GM23248 (cell line): ENCODE measurements around the gene ZBTB12. TPM values are rescaled to one million over a fixed set of nuclear protein-coding genes. Genes with fewer than 3 reads are reported as not detected.
A peak's percentile ranks its signal among the peaks of the same experiment; 100 is the strongest.

Source experiments
- DNase-seq: peaks from one replicate; pipeline ENCODE4 v3.0.0-alpha.2; 2015
- H2AFZ ChIP-seq: fragments of 200-600 bp; sonication (generic); 2 replicates; pipeline ENCODE4 v1.6.1; 2016; ENCODE audit warnings: antibody characterized with exemption
- H3F3A ChIP-seq: fragments of 200-600 bp; sonication (generic); 2 replicates; pipeline ENCODE4 v1.6.1; 2016; ENCODE audit warnings: mild to moderate bottlenecking, antibody characterized with exemption, mixed run types; ENCODE audit not compliant: insufficient read depth
- H3K27ac ChIP-seq: fragments of 200-600 bp; sonication (generic); 2 replicates; pipeline ENCODE4 v1.5.1; 2016; ENCODE audit warnings: mild to moderate bottlenecking
- H3K27me3 ChIP-seq: fragments of 200-600 bp; sonication (generic); replicated peaks from 2 replicates; pipeline ENCODE4 v1.6.1; 2016; ENCODE audit warnings: mild to moderate bottlenecking; ENCODE audit not compliant: insufficient read depth
- H3K36me3 ChIP-seq: fragments of 200-600 bp; sonication (generic); 2 replicates; pipeline ENCODE4 v1.6.1; 2016; ENCODE audit warnings: low read depth, mild to moderate bottlenecking
- H3K4me1 ChIP-seq: fragments of 200-600 bp; sonication (generic); 2 replicates; pipeline ENCODE4 v1.6.1; 2016; ENCODE audit warnings: mild to moderate bottlenecking; ENCODE audit not compliant: insufficient read depth
- H3K4me2 ChIP-seq: fragments of 200-600 bp; sonication (generic); one replicate; pipeline ENCODE4 v1.6.1; 2016; ENCODE audit warnings: mild to moderate bottlenecking; ENCODE audit not compliant: unreplicated experiment
- H3K4me3 ChIP-seq: fragments of 200-600 bp; sonication (generic); 2 replicates; pipeline ENCODE4 v1.5.1; 2016; ENCODE audit warnings: mild to moderate bottlenecking
- H3K79me2 ChIP-seq: fragments of 200-600 bp; sonication (generic); 2 replicates; pipeline ENCODE4 v1.6.1; 2016; ENCODE audit warnings: mild to moderate bottlenecking; ENCODE audit not compliant: insufficient read depth
- H3K9ac ChIP-seq: fragments of 200-600 bp; sonication (generic); 2 replicates; pipeline ENCODE4 v1.6.1; 2016; ENCODE audit warnings: mild to moderate bottlenecking
- H3K9me2 ChIP-seq: fragments of 200-600 bp; sonication (generic); 2 replicates; pipeline ENCODE4 v1.6.1; 2016; ENCODE audit warnings: mixed run types, mild to moderate bottlenecking, moderate library complexity; ENCODE audit not compliant: insufficient read depth
- H3K9me3 ChIP-seq: fragments of 200-600 bp; sonication (generic); one replicate; pipeline ENCODE4 v1.6.1; 2017; ENCODE audit warnings: low read depth
- H4K20me1 ChIP-seq: fragments of 200-600 bp; sonication (generic); 2 replicates; pipeline ENCODE4 v1.6.0; 2016; ENCODE audit not compliant: insufficient read depth
- EZH2 ChIP-seq: fragments of 200-600 bp; sonication (generic); IDR thresholded peaks from 2 replicates; pipeline ENCODE4 v1.6.1; 2018; ENCODE audit warnings: antibody characterized with exemption, mild to moderate bottlenecking; ENCODE audit not compliant: insufficient read depth, poor library complexity, severe bottlenecking
- EZH2phosphoT487 ChIP-seq: fragments of 200-600 bp; sonication (generic); IDR thresholded peaks from 2 replicates; pipeline ENCODE4 v1.6.1; 2018; ENCODE audit warnings: antibody characterized with exemption, moderate library complexity, mild to moderate bottlenecking, low read depth; ENCODE audit not compliant: insufficient read depth
- WGBS, 2 experiments: methylation state at CpG; one replicate each; pipeline ENCODE4 v1.1.6; 2015 to 2017; ENCODE audit warnings: low lambda C conversion rate in 2 of 2, low coverage in 1 of 2; ENCODE audit errors: missing lambda C conversion rate in 2 of 2; 5-methylcytosine and 5-hydroxymethylcytosine counted together
- in situ Hi-C: fragments of 300-500 bp; cut with MboI; formaldehyde crosslinking; loops from 2 replicates; pipeline ENCODE4 v1.15.0; 2020
- polyA plus RNA-seq: library from polyadenylated mRNA; unstranded; fragments of >200 nt; fragmentation: Nextera tagmentation; extraction: Ambion mirVana; gene quantifications from 2 replicates; pipeline ENCODE4 v1.2.1, GENCODE V29; 2016
- total RNA-seq: library from RNA; depleted of rRNA; stranded (reverse); fragments of >200 nt; shearing (Covaris generic); gene quantifications from 2 replicates; pipeline ENCODE4 v1.2.3, GENCODE V29; 2014

ZBTB12 gene
- total and polyA plus RNA-seq, 2 experiments from 2014 or later, result 6.1 TPM; not detected in 1

- TF ChIP-seq EZH2 (no peak), EZH2phosphoT487 (no peak)
- in situ Hi-C loops, result no loop called here
- Histone ChIP-seq H3K4me1 (peaks cover 10% of the 10 kb centered on the region), H3K27ac (no peak overlapping the region), H3K9ac (no peak overlapping the region), H3K36me3 (no peaks in the 10 kb centered on the region), H3K4me2 (no peak overlapping the region), H3K9me2 (no peaks in the 10 kb centered on the region), H3K79me2 (peaks cover 6% of the 10 kb centered on the region; the same call in 1 of the 2 replicates), H3K9me3 (no peaks in the 10 kb centered on the region), H3F3A (peaks cover 13% of the 10 kb centered on the region), H4K20me1 (no peaks in the 10 kb centered on the region), H3K27me3 (no peaks in the 10 kb centered on the region), H3K4me3 (no peak overlapping the region), H2AFZ (no peak overlapping the region)
- 87 to 90% methylated on average over 31 to 49 of the region's 49 CpGs for WGBS, 2 experiments
- no peak for DNase-seq
These were observed 1.8 kb downstream of the ZBTB12 start for GRCh38 chr6:31899882-31900722.

- no peak for DNase-seq
- Histone ChIP-seq H3K27ac (no peak overlapping the region), H3K9me2 (no peaks in the 10 kb centered on the region), H3K27me3 (no peaks in the 10 kb centered on the region), H2AFZ (no peak overlapping the region), H3K9ac (no peak overlapping the region), H3K36me3 (no peaks in the 10 kb centered on the region), H3K4me1 (peaks cover 10% of the 10 kb centered on the region), H3K4me2 (no peak overlapping the region), H3K9me3 (no peaks in the 10 kb centered on the region), H3K79me2 (peaks cover 6% of the 10 kb centered on the region; the same call in 1 of the 2 replicates), H4K20me1 (no peaks in the 10 kb centered on the region), H3F3A (peaks cover 13% of the 10 kb centered on the region), H3K4me3 (no peak overlapping the region)
- 95 to 98% methylated on average over 5 of the region's 5 CpGs for WGBS, 2 experiments
- in situ Hi-C loops, result no loop called here
- no peak for TF ChIP-seq EZH2
- TF ChIP-seq EZH2phosphoT487, result no peak
These were observed 2.7 kb downstream of the ZBTB12 start for GRCh38 chr6:31899215-31899614.

DNA sequence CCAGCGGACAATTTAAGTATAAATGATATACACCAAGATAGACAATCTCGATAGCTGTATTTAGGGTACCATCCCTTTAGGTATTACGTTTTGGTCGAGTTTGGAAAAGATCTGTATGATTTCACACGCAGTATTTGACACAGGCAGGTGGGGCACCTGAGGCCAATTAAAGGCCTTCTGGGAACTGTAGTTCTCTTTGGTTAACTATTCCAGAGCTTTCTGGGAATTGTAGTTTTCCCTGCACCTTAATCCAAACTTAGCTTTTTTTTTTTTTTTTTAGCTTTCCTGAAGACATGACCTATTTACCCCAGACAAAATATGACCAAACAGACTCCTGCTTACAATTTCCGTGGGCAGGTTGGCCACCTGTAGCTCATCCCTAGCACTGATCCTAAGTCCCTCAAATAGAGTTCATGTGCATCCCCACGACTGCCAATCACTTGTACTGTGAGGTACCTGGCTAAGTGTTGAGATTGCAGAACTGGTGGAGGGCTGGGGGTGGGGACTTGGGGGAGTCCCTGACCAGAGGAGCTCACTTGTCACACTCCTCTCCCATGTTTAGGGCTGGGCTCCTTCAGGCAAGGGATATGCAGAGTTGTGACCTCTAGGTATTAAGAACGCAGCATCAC lies 3.4 kb downstream of the ZBTB12 start:
- WGBS, 2 experiments, result 13 to 14% methylated on average over 8 of the region's 8 CpGs
- Histone ChIP-seq H3K9ac (peak overlapping the region; percentile 76), H3F3A (peaks cover 13% of the 10 kb centered on the region), H3K9me2 (no peaks in the 10 kb centered on the region), H3K4me1 (peaks cover 10% of the 10 kb centered on the region), H4K20me1 (no peaks in the 10 kb centered on the region), H3K9me3 (no peaks in the 10 kb centered on the region), H3K27ac (peak overlapping the region; percentile 13; the same call in 1 of the 2 replicates), H2AFZ (peak overlapping the region; percentile 87), H3K27me3 (no peaks in the 10 kb centered on the region), H3K4me2 (peak overlapping the region; percentile 93), H3K79me2 (peaks cover 6% of the 10 kb centered on the region; the same call in 1 of the 2 replicates), H3K4me3 (peak overlapping the region; percentile 88), H3K36me3 (0 out of 2 replicates have a peak, but pooled peaks cover 1% of the 10 kb centered on the region)
- no peak for TF ChIP-seq EZH2
- no peak for TF ChIP-seq EZH2phosphoT487
- in situ Hi-C loops, result no loop called here
- DNase-seq, result peak; percentile 71

GRCh38 chr6:31897612-31898382 lies 4.1 kb downstream of the ZBTB12 start, which contains the start of gene EHMT2:
EHMT2 (minus strand) TSS chr6:31897698; CDS start chr6:31897677, 21 bp downstream.
- Histone ChIP-seq H3F3A (peaks cover 8% of the 10 kb centered on the region), H2AFZ (peak within 1 kb of the TSS; percentile 87), H3K4me1 (peaks cover 7% of the 10 kb centered on the region), H3K36me3 (0 out of 2 replicates have a peak, but pooled peaks cover 7% of the 10 kb centered on the region), H3K27me3 (no peaks in the 10 kb centered on the region), H3K9ac (peak within 1 kb of the TSS; percentile 82), H4K20me1 (no peaks in the 10 kb centered on the region), H3K9me3 (no peaks in the 10 kb centered on the region), H3K79me2 (peaks cover 6% of the 10 kb centered on the region; the same call in 1 of the 2 replicates), H3K9me2 (no peaks in the 10 kb centered on the region), H3K4me2 (peak within 1 kb of the TSS; percentile 93), H3K4me3 (peak within 1 kb of the TSS; percentile 88), H3K27ac (peak within 1 kb of the TSS; percentile 13; the same call in 1 of the 2 replicates)
- 1 to 4% methylated on average over 37 to 45 of the region's 49 CpGs for WGBS, 2 experiments
- peak; percentile 93 for DNase-seq
- in situ Hi-C loops, result no loop called here
- TF ChIP-seq EZH2phosphoT487, result no peak
- TF ChIP-seq EZH2, result no peak
